Thoracic aorta (tissue), 2 donors: ENCODE measurements around the gene SAMD1. TPM values are rescaled to one million over a fixed set of nuclear protein-coding genes. Genes with fewer than 3 reads are reported as not detected.

Experiments used
- ATAC-seq: fragments of 150-250 bp; one replicate; pipeline ENCODE4 v1.8.0; 2017; ENCODE audit warnings: low read depth; ENCODE audit not compliant: insufficient number of reproducible peaks, low FRiP score
- DNase-seq: peaks from one replicate; pipeline ENCODE4 v3.0.0-alpha.2; 2020; ENCODE audit warnings: low spot score
- H3K27ac ChIP-seq, 2 donors: fragments of 200-600 bp; sonication (generic); 1 replicate in 1 of 2; 2 replicates in 1 of 2; pipeline ENCODE4 v1.5.1; 2016; ENCODE audit warnings: mild to moderate bottlenecking in 2 of 2, moderate library complexity in 2 of 2
- H3K27me3 ChIP-seq: fragments of 200-600 bp; sonication (generic); replicated peaks from 2 replicates; pipeline ENCODE4 v1.6.0; 2016; ENCODE audit warnings: mild to moderate bottlenecking; ENCODE audit not compliant: insufficient read depth
- H3K36me3 ChIP-seq: fragments of 200-600 bp; sonication (generic); one replicate; pipeline ENCODE4 v1.5.1; 2016
- H3K4me1 ChIP-seq, 2 donors: fragments of 200-600 bp; sonication (generic); 1 replicate in 1 of 2; 2 replicates in 1 of 2; pipeline versions ENCODE4 v1.5.1 to v1.6.0; 2016; ENCODE audit warnings: low read depth in 2 of 2, mild to moderate bottlenecking in 1 of 2; ENCODE audit not compliant: control insufficient read depth in 1 of 2
- H3K4me3 ChIP-seq: fragments of 200-600 bp; sonication (generic); 2 replicates; pipeline ENCODE4 v1.5.1; 2016; ENCODE audit warnings: mild to moderate bottlenecking
- H3K9me3 ChIP-seq: fragments of 200-600 bp; sonication (generic); 2 replicates; pipeline ENCODE4 v1.5.1; 2016
- total RNA-seq, 2 donors: library from RNA; depleted of rRNA; stranded (reverse); fragments of >200 nt; gene quantifications; one replicate each; pipeline versions ENCODE4 v1.1.0 to v1.2.3, GENCODE V29; 2016
- TF ChIP-seq, protein P1 (sequence below): fragments of 200-600 bp; sonication (generic); IDR thresholded peaks from one replicate; pipeline ENCODE4 v1.5.1; 2019; ENCODE audit warnings: antibody characterized with exemption

The SAMD1 gene
- total RNA-seq, 2 donors from 2014 or later: 8.9 to 27.5 TPM

DNA sequence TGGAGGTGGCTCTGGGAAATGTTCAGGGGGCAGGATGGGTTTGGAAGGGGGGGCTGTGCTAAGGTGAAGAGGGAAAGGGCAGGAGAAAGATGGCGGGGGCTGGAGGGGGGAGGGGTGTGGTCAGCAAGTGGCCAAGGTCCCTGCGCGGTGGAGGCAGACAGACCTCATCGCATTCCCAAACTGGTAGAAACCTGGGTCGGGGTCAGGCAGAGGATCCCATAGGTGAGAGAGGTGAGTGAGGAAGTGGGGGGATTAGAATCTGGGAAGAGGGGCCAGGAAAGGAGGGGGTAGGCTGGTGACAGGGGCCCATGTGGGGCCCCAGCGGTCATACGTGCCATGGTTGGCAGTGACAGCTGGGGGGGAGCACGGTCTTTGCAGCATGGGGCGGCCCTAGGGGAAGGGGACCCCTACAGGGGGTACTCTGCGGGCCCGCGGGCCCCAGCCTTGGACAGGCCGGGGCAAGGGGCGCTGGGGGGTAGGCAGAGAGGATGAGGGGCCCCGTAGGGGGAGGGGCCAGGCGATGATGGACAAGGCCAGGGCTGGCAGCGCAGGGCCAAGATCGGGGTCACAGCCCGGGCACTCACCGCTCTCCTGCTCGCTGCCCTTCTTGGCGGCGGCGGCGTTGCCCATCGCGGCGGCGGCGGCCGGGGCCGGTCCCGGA is 26.5 kb upstream of the SAMD1 start:
- ATAC-seq (no peak), DNase-seq (no peak)
- TF ChIP-seq, protein P1, sequence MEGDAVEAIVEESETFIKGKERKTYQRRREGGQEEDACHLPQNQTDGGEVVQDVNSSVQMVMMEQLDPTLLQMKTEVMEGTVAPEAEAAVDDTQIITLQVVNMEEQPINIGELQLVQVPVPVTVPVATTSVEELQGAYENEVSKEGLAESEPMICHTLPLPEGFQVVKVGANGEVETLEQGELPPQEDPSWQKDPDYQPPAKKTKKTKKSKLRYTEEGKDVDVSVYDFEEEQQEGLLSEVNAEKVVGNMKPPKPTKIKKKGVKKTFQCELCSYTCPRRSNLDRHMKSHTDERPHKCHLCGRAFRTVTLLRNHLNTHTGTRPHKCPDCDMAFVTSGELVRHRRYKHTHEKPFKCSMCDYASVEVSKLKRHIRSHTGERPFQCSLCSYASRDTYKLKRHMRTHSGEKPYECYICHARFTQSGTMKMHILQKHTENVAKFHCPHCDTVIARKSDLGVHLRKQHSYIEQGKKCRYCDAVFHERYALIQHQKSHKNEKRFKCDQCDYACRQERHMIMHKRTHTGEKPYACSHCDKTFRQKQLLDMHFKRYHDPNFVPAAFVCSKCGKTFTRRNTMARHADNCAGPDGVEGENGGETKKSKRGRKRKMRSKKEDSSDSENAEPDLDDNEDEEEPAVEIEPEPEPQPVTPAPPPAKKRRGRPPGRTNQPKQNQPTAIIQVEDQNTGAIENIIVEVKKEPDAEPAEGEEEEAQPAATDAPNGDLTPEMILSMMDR: no peak
- Histone ChIP-seq H3K4me3 (peak overlapping the region; percentile 97), H3K4me1 (peaks cover 53 to 62% of the 10 kb centered on the region in 2 donors), H3K9me3 (no peaks in the 10 kb centered on the region), H3K36me3 (no peaks in the 10 kb centered on the region), H3K27me3 (no peaks in the 10 kb centered on the region), H3K27ac (peak overlapping the region; percentile 90 to 94)

DNA sequence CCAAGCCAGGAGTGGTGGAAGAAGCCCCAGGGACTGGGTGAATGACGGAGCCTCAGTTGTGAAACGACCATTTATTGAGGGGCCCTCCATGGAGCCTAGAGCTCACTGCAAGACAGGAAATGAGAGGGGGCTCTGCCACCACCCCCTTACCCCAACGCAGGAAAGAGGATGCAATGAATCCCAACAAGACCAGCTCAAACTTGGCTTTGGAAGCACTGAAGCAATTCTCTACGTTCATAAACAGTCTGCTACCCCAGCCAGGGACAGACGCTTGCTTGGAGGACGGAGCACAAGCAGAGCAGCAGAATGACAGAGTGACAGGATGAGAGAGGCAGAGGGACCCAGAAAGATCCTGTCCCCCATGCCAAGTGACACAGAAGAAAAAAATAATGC is 26.0 kb upstream of the SAMD1 start:
- H3K36me3 ChIP-seq: no peaks in the 10 kb centered on the region
- H3K9me3 ChIP-seq: no peaks in the 10 kb centered on the region
- ATAC-seq: no peak
- no peaks in the 10 kb centered on the region for H3K27me3 ChIP-seq
- TF ChIP-seq, protein P1: no peak
- peaks cover 58 to 67% of the 10 kb centered on the region in 2 donors for H3K4me1 ChIP-seq
- H3K4me3 ChIP-seq: peak overlapping the region; percentile 97
- H3K27ac ChIP-seq: peak overlapping the region; percentile 90 to 94
- no peak for DNase-seq

DNA sequence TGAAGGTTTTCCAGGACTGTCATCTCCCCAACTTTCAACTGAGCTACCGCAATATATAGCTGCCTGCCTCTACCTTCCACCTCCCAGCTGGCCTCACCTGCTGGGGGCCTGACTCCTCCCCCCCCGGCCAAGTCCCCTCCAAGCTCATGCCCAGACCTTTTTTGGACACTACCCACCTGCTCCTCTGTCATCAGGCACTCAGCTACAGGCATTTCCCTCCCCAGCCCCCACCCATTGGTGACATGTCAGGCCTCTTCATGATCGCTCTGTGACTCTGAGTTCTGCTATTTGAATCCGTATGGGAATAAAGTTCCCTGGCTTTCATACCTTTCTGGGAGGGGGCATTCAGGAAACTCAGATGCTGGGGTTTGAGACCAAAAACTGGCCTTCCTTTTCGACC is 25.2 kb upstream of the SAMD1 start:
- DNase-seq (no peak), ATAC-seq (no peak)
- Histone ChIP-seq H3K27ac (peak overlapping the region; percentile 90 to 94), H3K4me3 (peak overlapping the region; percentile 97), H3K9me3 (no peaks in the 10 kb centered on the region), H3K4me1 (peaks cover 60 to 75% of the 10 kb centered on the region in 2 donors), H3K27me3 (no peaks in the 10 kb centered on the region), H3K36me3 (no peaks in the 10 kb centered on the region)
- TF ChIP-seq, protein P1: no peak

DNA sequence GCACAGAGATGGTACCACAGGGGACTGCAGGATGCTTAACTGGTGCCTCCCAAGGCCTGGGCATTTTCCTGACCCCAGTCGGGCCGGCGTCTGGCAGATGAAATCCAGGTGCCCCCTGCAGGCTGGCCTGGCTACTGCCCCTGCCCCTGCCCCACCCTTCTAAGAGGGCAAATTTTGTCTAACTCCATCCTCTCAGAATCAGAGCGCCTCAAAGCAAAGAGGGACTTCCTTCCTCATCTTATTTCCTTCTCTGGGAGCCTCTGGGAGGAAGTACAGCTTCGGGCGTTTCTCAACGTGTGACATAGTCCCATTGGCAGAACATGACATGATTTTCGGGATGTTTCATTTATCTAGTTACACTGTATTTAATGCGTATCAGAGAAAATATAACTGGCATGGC is 24.3 kb upstream of the SAMD1 start:
- Histone ChIP-seq H3K4me3 (no peak overlapping the region), H3K36me3 (no peaks in the 10 kb centered on the region), H3K9me3 (no peaks in the 10 kb centered on the region), H3K27me3 (no peaks in the 10 kb centered on the region), H3K4me1 (peaks cover 60 to 82% of the 10 kb centered on the region in 2 donors), H3K27ac (peak overlapping the region; percentile 90 to 94)
- TF ChIP-seq, protein P1: peak; percentile 51
- ATAC-seq (no peak), DNase-seq (no peak)

DNA sequence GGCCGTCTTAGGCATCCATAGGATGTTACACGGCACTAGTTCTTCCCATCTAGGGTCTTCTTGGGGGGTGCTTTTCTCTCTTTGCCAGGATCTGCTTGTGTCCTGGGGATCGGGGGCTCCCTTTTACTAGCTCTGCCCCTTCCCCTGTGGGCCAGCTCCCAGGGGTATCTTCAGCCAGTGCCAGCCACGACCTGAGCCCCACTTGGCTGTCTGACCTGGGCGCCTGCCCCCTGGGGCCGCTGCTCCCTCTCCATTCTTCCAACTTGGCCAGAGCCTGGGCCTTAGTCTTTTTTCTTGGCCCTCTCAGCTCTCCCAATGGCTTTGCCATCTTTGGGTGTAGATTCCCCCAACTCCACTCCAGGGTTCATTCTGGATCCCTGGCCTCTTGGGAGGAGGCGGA is 23.9 kb upstream of the SAMD1 start:
- no peaks in the 10 kb centered on the region for H3K36me3 ChIP-seq
- H3K9me3 ChIP-seq: no peaks in the 10 kb centered on the region
- DNase-seq (no peak), ATAC-seq (no peak)
- no peak overlapping the region for H3K4me3 ChIP-seq
- TF ChIP-seq, protein P1: no peak
- H3K27me3 ChIP-seq: no peaks in the 10 kb centered on the region
- H3K27ac ChIP-seq: peak overlapping the region; percentile 90 to 94
- peaks cover 57 to 80% of the 10 kb centered on the region in 2 donors for H3K4me1 ChIP-seq
